A204.1 (cell line): ENCODE measurements around the gene LRP2BP.
"Not testable (repeated sequence)": the region's sequence is repeated elsewhere in the genome, so short reads cannot be mapped to it uniquely, and the experiment has no call there.

ENCODE experiments used
- FAIRE-seq: peaks from 2 replicates; lab custom pipeline; 2012; peaks lifted over from hg19 to GRCh38; lab: Jason Lieb, UNC

LRP2BP gene

GRCh38 chr4:185361872-185362271, 33.9 kb downstream of the LRP2BP start:
- no peak for FAIRE-seq

- FAIRE-seq = no peak
Measured at GRCh38 chr4:185359767-185360446, 35.8 kb downstream of the LRP2BP start.

- FAIRE-seq = no peak
Measured at GRCh38 chr4:185358959-185359358, 36.8 kb downstream of the LRP2BP start.

GRCh38 chr4:185358514-185358913, 37.2 kb downstream of the LRP2BP start:
- FAIRE-seq = peak; percentile 14

- no peak for FAIRE-seq
Measured at GRCh38 chr4:185357733-185358440, 37.8 kb downstream of the LRP2BP start.

GRCh38 chr4:185357211-185357610, 38.5 kb downstream of the LRP2BP start:
- FAIRE-seq = no peak

GRCh38 chr4:185352741-185353140, 43.0 kb downstream of the LRP2BP start:
- no peak for FAIRE-seq

GRCh38 chr4:185352202-185352601, 43.5 kb downstream of the LRP2BP start:
- no peak for FAIRE-seq

GRCh38 chr4:185351691-185352090, 44.0 kb downstream of the LRP2BP start:
- no peak for FAIRE-seq

- no peak for FAIRE-seq
Measured at GRCh38 chr4:185346975-185347601, 48.6 kb downstream of the LRP2BP start.

GRCh38 chr4:185344743-185345538, 50.8 kb downstream of the LRP2BP start:
- FAIRE-seq = no peak

GRCh38 chr4:185343726-185344581, 51.8 kb downstream of the LRP2BP start:
- no peak for FAIRE-seq

GRCh38 chr4:185341841-185342240, 53.9 kb downstream of the LRP2BP start:
- FAIRE-seq = no peak

- no peak for FAIRE-seq
Measured at GRCh38 chr4:185341377-185341776, 54.3 kb downstream of the LRP2BP start.

GRCh38 chr4:185339941-185340340, 55.8 kb downstream of the LRP2BP start:
- FAIRE-seq = no peak

GRCh38 chr4:185335579-185335978, 60.1 kb downstream of the LRP2BP start:
- FAIRE-seq = no peak

GRCh38 chr4:185334326-185334725, 61.4 kb downstream of the LRP2BP start:
- FAIRE-seq = no peak

- FAIRE-seq = no peak
Measured at GRCh38 chr4:185332575-185333464, 62.9 kb downstream of the LRP2BP start.

- FAIRE-seq = not testable (repeated sequence)
Measured at GRCh38 chr4:185329879-185330510, 65.7 kb downstream of the LRP2BP start.

- FAIRE-seq = no peak
Measured at GRCh38 chr4:185328586-185328985, 67.1 kb downstream of the LRP2BP start.
